ENCODE results near the gene PLXND1.
"Not testable (repeated sequence)": the region's sequence is repeated elsewhere in the genome, so short reads cannot be mapped to it uniquely, and the experiment has no call there.

Gene PLXND1

GRCh38 chr3:129613367-129613740, 6.9 kb upstream of the PLXND1 start:
- no peak for DNase-seq

- no peak for DNase-seq
Measured at GRCh38 chr3:129612534-129613366, 6.3 kb upstream of the PLXND1 start.

GRCh38 chr3:129611812-129612533, 5.5 kb upstream of the PLXND1 start:
- no peak for DNase-seq

- no peak for DNase-seq
Measured at GRCh38 chr3:129611446-129611800, 4.9 kb upstream of the PLXND1 start.

- DNase-seq, result not testable (repeated sequence)
Measured at GRCh38 chr3:129610794-129611445, 4.4 kb upstream of the PLXND1 start.

GRCh38 chr3:129610276-129610675, 3.8 kb upstream of the PLXND1 start:
- no peak for DNase-seq

GRCh38 chr3:129609591-129610182, 3.2 kb upstream of the PLXND1 start:
- no peak for DNase-seq

- no peak for DNase-seq
Measured at GRCh38 chr3:129608936-129609590, 2.6 kb upstream of the PLXND1 start.

- DNase-seq, result no peak
Measured at GRCh38 chr3:129608087-129608935, 1.8 kb upstream of the PLXND1 start.

- no peak for DNase-seq
Measured at GRCh38 chr3:129607391-129608068, 1.1 kb upstream of the PLXND1 start.

GRCh38 chr3:129605922-129606635, 397 bp downstream of the PLXND1 start:
- no peak for DNase-seq

GRCh38 chr3:129605203-129605921, 1.1 kb downstream of the PLXND1 start:
- peak; percentile 34 to 40 for DNase-seq

GRCh38 chr3:129604767-129605166, 1.7 kb downstream of the PLXND1 start:
- DNase-seq, result no peak

- DNase-seq, result no peak
Measured at GRCh38 chr3:129603991-129604749, 2.3 kb downstream of the PLXND1 start.

- DNase-seq, result no peak
Measured at GRCh38 chr3:129603561-129603942, 2.9 kb downstream of the PLXND1 start.

GRCh38 chr3:129602730-129603560, 3.5 kb downstream of the PLXND1 start:
- no peak for DNase-seq

- no peak for DNase-seq
Measured at GRCh38 chr3:129602309-129602708, 4.2 kb downstream of the PLXND1 start.

- DNase-seq, result no peak
Measured at GRCh38 chr3:129601713-129602112, 4.8 kb downstream of the PLXND1 start.
